OCI-LY3 (cell line): ENCODE data around the gene VMP1.

Experiments
- CTCF ChIP-seq: fragments of 200-600, 300-600 bp; sonication (generic); IDR thresholded peaks from 2 replicates; pipeline ENCODE4 v1.5.1; 2014; ENCODE audit warnings: antibody characterized with exemption, low read length, low read depth
- EZH2phosphoT487 ChIP-seq: fragments of 200-600 bp; shearing (Covaris generic); IDR thresholded peaks from 2 replicates; pipeline ENCODE4 v1.6.1; 2018; ENCODE audit warnings: antibody characterized with exemption, mixed run types, low read depth

- TF ChIP-seq CTCF (no peak), EZH2phosphoT487 (no peak)
These were observed 130.0 kb downstream of the VMP1 start for GRCh38 chr17:59837308-59838051.
